GM12801 (cell line): ENCODE results near the gene TRPM2.

Experiments
- TF ChIP-seq, protein P1 (sequence below): IDR thresholded peaks from one replicate; pipeline ENCODE4 v1.5.1; 2011; ENCODE audit warnings: control low read depth; ENCODE audit not compliant: insufficient read length; ENCODE audit errors: extremely low read depth

The TRPM2 gene

DNA sequence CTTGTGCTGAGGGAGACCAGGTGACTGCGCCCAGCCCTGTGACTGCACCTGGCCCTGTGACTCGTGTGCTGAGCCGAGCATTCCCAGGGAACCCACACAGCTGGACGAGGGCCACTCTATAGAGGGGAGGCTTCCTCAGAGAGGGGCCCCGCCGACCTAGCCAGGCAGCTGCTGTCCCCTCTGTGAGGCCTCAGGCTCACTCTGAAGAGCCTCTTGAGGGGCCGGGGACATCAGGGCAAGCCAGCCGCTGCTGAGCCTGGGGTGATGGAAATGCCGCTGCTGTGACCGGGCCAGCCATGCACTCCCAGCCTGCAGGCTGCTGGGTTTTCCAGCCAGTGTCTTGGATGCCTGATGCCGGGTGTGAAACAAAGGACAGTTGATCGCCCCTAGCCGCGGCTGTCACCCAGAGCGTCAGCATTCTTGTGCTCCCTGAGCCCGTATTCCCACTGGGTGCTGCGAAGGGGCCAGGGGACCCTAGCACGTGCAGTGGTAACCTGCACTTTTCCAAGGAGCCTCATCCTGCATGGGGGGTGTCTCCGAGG is 36.1 kb upstream of the TRPM2 start:
- TF ChIP-seq, protein P1, sequence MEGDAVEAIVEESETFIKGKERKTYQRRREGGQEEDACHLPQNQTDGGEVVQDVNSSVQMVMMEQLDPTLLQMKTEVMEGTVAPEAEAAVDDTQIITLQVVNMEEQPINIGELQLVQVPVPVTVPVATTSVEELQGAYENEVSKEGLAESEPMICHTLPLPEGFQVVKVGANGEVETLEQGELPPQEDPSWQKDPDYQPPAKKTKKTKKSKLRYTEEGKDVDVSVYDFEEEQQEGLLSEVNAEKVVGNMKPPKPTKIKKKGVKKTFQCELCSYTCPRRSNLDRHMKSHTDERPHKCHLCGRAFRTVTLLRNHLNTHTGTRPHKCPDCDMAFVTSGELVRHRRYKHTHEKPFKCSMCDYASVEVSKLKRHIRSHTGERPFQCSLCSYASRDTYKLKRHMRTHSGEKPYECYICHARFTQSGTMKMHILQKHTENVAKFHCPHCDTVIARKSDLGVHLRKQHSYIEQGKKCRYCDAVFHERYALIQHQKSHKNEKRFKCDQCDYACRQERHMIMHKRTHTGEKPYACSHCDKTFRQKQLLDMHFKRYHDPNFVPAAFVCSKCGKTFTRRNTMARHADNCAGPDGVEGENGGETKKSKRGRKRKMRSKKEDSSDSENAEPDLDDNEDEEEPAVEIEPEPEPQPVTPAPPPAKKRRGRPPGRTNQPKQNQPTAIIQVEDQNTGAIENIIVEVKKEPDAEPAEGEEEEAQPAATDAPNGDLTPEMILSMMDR, result no peak

DNA sequence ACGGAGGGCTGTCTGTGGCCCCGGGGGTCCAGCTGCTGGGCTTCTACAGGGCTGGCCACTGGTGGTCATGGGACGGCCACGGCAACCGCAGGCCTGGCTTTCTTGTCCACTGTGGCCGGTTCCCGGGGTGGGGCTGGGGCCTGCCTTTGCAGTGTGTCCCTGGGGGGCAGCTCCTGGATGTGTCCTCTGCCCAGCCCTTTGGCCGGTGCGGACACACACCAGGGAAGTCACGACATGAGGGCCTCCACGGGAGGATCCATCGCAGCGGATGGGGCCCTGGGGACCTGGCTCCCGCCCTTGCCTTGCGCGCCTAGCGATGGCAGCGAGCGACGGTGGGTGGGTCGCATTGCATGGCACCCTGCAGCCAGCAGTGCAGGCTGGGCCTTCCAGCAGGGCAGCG is 35.5 kb upstream of the TRPM2 start:
- TF ChIP-seq, protein P1, result no peak

DNA sequence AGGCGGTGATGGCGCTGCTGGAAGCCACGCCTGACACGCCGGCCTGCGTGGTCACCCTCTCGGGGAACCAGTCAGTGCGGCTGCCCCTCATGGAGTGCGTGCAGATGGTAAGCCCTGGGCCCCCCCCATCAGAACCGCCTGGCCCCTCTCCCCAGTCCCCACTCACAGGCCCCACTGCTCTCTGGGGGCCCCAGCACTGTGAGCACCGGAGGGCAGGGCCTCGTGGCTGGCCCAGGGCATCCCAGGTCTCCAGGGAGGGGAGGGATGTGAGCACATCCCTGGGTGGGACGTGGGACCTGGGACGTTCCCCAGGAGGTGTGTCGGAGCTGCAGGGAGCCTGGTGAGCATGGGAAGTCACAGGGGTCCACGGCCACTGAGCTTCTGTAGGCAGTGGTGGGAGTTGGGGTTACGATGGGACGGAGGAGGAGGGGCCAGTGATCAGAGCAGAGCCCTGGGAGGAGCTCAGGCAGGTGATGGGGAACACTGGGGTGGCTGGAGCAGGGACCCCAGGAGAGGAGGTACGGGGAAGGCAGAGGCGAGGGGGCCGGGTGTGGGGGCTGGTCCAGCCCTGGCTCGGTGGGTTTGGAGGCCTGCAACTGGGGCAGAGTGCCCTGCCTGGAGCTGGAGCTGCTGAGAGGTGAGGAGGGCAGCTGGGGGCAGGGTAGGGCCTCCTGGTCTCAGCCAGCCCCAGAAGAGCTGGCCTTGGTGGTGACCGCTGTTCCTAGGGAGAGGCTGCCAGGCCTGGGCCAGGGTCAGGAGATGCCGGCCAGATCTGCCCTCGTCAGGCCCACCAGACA is 34.7 kb upstream of the TRPM2 start:
- TF ChIP-seq, protein P1, result no peak

GRCh38 chr21:44319407-44320065 is 33.9 kb upstream of the TRPM2 start:
- TF ChIP-seq, protein P1, result no peak

DNA sequence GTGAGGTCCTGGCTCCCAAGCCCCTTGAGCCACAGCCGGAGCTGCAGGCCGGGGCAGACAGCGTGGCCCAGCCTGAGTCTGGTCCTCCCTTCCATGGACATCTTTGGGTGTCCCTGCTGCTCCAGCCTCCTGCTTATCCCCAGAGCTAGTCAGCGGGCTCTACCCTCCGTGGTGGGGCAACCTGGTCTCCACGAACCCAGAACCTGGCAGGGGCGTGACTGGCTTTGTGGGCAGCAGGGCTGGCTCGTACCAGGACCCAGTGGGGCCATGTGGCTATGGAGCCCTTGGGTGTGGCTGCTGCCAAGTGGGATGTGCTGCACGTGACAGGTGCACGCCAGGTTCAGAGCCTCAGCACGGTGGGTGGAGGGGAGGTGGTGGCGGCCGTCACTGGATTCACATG is 32.6 kb upstream of the TRPM2 start:
- TF ChIP-seq, protein P1, result no peak

GRCh38 chr21:44321846-44322450 is 31.5 kb upstream of the TRPM2 start:
- TF ChIP-seq, protein P1, result no peak

DNA sequence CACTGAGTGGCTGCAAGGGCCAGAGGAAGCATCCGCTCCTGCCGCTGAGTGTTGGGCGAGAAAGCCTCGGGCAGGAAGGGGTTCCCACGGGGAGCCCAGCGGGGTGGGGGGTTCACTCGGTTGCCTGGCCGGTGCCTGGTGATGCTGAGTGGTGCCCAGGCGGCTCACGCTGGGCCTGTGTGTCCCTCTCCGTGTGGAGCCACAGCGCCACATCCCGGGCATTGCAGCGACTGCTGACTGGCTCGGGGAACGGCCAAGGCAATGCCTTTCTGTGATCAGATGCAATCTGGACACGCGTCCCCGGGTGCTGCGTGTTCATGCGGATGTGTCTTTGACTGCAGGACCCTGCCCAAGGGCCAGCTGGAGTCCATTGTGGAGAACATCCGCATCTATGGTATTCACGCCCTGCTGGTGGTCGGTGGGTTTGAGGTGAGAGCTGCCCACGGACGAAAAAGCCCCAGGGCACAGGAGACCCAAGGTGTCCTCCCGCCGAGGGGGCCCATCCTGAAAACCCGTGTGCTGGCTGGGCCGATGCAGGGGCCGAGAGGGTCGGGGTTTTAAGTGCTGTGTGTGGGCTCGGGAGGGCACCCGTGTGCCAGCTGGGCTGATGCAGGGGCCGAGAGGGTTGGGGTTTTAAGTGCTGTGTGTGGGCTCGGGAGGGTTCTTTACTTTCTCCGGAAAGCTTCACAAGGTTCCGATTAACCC is 30.6 kb upstream of the TRPM2 start:
- TF ChIP-seq, protein P1, result no peak
